Measurements from ENCODE around the gene TMEM94. TPM values are rescaled to one million over a fixed set of nuclear protein-coding genes. Genes with fewer than 3 reads are reported as not detected.

The TMEM94 gene
- total RNA-seq, 1 donor from 2014 or later: 125 TPM

DNA sequence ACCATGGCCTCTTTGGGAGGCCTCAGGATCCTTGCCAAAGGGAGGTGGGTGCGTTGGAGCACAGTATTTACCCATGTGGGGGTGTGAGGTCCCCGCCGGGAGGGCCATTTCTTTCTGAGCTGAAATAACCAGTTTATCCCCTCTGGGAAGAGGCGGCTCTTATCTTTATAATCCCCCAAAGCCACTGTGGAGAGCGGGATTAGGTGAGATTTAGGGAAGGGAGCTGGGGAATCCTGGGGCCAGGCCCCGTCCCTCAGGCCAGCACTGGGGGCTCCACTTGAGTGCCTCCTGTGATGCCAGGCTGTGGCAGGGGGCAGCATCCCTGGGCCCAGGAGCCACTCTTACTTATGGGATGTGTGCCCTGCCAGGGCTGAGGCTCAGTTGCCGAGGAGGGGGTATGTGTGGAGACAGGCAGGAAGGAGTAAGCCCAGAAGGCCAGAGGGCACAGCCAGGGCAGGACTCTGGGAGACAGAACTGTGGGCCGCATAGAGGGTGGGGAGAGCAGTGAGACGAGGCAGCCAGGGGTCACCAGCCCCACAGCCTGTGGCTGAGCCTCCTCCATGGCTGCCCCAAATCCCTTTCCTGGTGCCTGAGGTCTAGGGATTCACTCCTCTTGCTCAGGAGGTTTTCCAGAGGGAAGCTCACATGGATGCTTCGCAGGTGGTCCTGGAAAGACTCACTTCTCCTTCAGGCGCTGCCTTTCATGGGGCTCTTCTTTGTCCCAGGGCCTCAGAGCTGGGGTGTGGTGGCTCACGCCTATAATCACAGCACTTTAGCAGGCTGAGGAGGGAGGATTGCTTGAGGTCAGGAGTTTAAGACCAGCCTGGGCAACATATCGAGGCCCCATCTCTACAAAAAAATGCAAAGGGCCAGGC, 25.0 kb downstream of the TMEM94 start:
- peaks cover 0 to 3% of the 10 kb centered on the region in 2 donors for H3K36me3 ChIP-seq
- H3K27ac ChIP-seq: no peak overlapping the region
- H3K9me3 ChIP-seq: no peaks in the 10 kb centered on the region
- no peak overlapping the region for H3K4me3 ChIP-seq
- DNase-seq (ENCODE audit: low spot score in 2 of 2): no peak
- H3K4me1 ChIP-seq: peaks cover 9 to 12% of the 10 kb centered on the region in 2 donors
- TF ChIP-seq, protein P1, sequence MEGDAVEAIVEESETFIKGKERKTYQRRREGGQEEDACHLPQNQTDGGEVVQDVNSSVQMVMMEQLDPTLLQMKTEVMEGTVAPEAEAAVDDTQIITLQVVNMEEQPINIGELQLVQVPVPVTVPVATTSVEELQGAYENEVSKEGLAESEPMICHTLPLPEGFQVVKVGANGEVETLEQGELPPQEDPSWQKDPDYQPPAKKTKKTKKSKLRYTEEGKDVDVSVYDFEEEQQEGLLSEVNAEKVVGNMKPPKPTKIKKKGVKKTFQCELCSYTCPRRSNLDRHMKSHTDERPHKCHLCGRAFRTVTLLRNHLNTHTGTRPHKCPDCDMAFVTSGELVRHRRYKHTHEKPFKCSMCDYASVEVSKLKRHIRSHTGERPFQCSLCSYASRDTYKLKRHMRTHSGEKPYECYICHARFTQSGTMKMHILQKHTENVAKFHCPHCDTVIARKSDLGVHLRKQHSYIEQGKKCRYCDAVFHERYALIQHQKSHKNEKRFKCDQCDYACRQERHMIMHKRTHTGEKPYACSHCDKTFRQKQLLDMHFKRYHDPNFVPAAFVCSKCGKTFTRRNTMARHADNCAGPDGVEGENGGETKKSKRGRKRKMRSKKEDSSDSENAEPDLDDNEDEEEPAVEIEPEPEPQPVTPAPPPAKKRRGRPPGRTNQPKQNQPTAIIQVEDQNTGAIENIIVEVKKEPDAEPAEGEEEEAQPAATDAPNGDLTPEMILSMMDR (IDR thresholded peaks at IDR 0.05): no peak
- intact Hi-C loops (cut with DNase I): no loop called here
- H3K27me3 ChIP-seq: no peaks in the 10 kb centered on the region

DNA sequence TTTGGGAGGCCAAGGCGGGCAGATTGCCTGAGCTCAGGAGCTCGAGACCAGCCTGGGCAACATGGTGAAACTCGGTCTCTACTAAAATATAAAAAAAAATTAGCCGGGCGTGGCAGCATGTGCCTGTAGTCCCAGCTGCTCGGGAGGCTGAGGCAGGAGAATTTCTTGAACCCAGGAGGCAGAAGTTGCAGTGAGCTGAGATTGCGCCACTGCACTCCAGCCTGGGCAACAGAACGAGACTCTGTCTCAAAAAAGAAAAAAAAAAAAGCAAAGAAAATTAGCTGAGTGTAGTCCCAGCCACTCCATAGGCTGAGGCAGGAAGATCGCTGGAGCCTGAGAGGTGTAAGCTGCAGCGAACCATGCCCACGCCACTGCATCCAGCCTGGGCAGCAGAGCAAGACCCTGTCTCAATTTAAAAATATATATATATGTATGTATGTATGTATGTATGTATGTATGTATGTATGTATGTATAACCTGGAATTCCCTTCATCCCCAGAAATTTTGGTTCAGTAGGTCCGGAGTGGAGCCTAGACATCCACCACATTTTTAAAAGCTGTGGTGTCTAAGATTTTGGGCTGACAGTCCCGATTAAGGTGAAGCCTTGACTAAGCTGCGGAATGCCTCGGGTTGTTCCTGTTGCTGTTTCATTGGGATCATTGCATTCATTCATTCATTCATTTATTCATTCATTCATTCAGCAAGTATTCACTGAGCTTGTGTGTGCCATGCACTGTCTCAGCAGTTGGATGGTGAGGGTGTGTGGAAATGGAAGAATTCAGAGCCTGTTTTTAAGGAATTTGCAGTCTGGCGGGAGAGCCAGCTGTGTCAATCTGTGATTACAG, 25.9 kb downstream of the TMEM94 start:
- TF ChIP-seq, protein P1 (IDR thresholded peaks at IDR 0.05): no peak
- intact Hi-C loops (cut with DNase I): no loop called here
- no peaks in the 10 kb centered on the region for H3K9me3 ChIP-seq
- no peak overlapping the region for H3K4me3 ChIP-seq
- no peak for DNase-seq (ENCODE audit: low spot score in 2 of 2)
- no peaks in the 10 kb centered on the region for H3K27me3 ChIP-seq
- H3K27ac ChIP-seq: no peak overlapping the region
- peaks cover 0 to 3% of the 10 kb centered on the region in 2 donors for H3K36me3 ChIP-seq
- H3K4me1 ChIP-seq: peaks cover under 1 to 3% of the 10 kb centered on the region in 2 donors

DNA sequence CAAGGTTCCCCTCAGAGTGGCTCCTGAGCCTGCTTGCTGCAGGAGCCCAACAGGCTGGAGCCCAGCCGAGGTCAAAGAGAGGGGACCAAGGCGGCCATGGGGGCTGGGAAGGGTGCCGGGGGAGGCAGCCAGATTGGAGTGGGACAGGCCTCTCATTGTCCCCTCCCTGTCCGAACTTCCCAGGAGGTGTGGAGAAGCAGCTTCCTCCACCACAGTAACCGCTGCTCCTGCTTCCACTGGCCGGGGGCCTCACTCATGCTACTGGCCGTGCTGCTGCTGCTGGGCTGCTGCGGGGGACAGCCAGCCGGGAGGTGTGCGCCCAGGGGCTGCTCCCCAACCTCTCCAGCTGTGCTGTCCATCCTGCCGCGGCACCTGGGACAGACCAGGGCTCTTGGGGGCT, 29.3 kb downstream of the TMEM94 start:
- TF ChIP-seq, protein P1 (IDR thresholded peaks at IDR 0.05): no peak
- Histone ChIP-seq H3K9me3 (no peaks in the 10 kb centered on the region), H3K4me1 (peaks cover 0 to 6% of the 10 kb centered on the region in 2 donors), H3K27ac (no peak overlapping the region), H3K36me3 (peaks cover 3% of the 10 kb centered on the region in 2 donors), H3K27me3 (no peaks in the 10 kb centered on the region), H3K4me3 (no peak overlapping the region)
- intact Hi-C loops (cut with DNase I): no loop called here
- DNase-seq (ENCODE audit: low spot score in 2 of 2): no peak

DNA sequence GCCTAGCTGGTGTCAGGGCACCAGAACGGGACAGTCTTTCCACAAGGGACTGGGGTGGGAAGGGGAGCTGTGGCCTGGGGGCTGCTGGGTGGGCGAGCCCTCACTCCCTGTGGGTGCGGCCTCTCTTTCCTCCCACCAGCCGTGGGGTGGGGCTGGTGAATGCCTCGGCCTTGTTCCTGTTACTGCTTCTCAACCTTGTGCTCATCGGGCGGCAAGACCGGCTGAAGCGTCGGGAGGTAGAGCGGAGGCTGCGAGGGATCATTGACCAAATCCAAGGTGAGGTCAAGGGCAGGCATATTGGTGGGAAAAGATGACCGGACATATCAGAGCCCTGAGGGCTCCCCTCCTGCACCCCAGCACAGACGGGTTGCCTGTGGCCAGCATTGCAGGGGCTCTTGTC, 29.7 kb downstream of the TMEM94 start:
- no peaks in the 10 kb centered on the region for H3K9me3 ChIP-seq
- no peaks in the 10 kb centered on the region for H3K27me3 ChIP-seq
- peaks cover 0 to 7% of the 10 kb centered on the region in 2 donors for H3K4me1 ChIP-seq
- no peak overlapping the region for H3K4me3 ChIP-seq
- DNase-seq (ENCODE audit: low spot score in 2 of 2): no peak
- no peak overlapping the region for H3K27ac ChIP-seq
- peaks cover 3 to 7% of the 10 kb centered on the region in 2 donors for H3K36me3 ChIP-seq
- TF ChIP-seq, protein P1 (IDR thresholded peaks at IDR 0.05): no peak
- intact Hi-C loops (cut with DNase I): no loop called here

DNA sequence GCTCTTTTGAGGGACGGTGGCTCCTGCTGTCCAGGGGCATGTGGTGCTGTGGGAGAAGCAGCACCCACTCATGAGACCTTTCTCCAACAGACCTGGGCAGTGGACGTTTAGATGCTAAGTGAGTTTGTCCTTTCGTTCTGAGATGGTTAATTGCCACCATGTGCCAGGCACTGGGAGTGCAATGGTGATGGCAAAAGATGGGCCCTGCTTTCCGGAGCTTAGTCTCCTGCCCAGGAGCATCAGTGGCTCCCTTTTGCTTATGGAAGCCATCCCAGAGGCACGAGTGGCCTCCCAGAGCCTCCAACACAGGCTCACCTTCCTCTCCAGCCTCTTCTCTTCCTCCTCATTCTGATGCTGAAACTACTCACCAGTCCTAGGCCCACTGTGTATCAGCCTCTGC, 30.5 kb downstream of the TMEM94 start:
- peaks cover 10 to 15% of the 10 kb centered on the region in 2 donors for H3K36me3 ChIP-seq
- H3K27ac ChIP-seq: peak overlapping the region in 1 of 2 donors; percentile 27

More for the DNA sequence above, 30.5 kb downstream of the TMEM94 start:
- no peak for DNase-seq (ENCODE audit: low spot score in 2 of 2)
- TF ChIP-seq, protein P1 (IDR thresholded peaks at IDR 0.05): no peak
- no peaks in the 10 kb centered on the region for H3K9me3 ChIP-seq
- no peaks in the 10 kb centered on the region for H3K27me3 ChIP-seq
- H3K4me3 ChIP-seq: no peak overlapping the region
- intact Hi-C loops (cut with DNase I): no loop called here
- H3K4me1 ChIP-seq: peaks cover 0 to 7% of the 10 kb centered on the region in 2 donors
